Suprapubic skin (tissue), 4 donors: Measurements from ENCODE around the gene COL20A1. TPM values are rescaled to one million over a fixed set of nuclear protein-coding genes. Genes with fewer than 3 reads are reported as not detected.

Experiments
- DNase-seq, 2 donors: peaks; one replicate each; pipeline ENCODE4 v3.0.0-alpha.2; 2019; ENCODE audit warnings: low spot score in 2 of 2
- H3K27ac ChIP-seq: fragments of 200-600 bp; sonication (generic); one replicate; pipeline ENCODE4 v1.5.1; 2019
- H3K27me3 ChIP-seq: fragments of 200-600 bp; sonication (generic); one replicate; pipeline ENCODE4 v1.5.1; 2019
- H3K36me3 ChIP-seq: fragments of 200-600 bp; sonication (generic); one replicate; pipeline ENCODE4 v1.5.1; 2019
- H3K4me1 ChIP-seq: fragments of 200-600 bp; sonication (generic); one replicate; pipeline ENCODE4 v1.5.1; 2019
- H3K4me3 ChIP-seq: fragments of 200-600 bp; sonication (generic); one replicate; pipeline ENCODE4 v1.5.1; 2019; ENCODE audit warnings: mild to moderate bottlenecking
- H3K9me3 ChIP-seq: fragments of 200-600 bp; sonication (generic); one replicate; pipeline ENCODE4 v1.5.1; 2019
- CTCF ChIP-seq, 2 donors: fragments of 200-600 bp in 1 of 2; fragments of 450-650 bp in 1 of 2; sonication (generic) in 1 of 2; IDR thresholded peaks; one replicate each; pipeline ENCODE4 v1.5.1; 2016 to 2019; ENCODE audit warnings: antibody characterized with exemption in 2 of 2, mild to moderate bottlenecking in 1 of 2, moderate library complexity in 1 of 2
- EP300 ChIP-seq: sonication (generic); formaldehyde crosslinking; IDR thresholded peaks from one replicate; pipeline ENCODE4 v1.6.1; 2017; ENCODE audit warnings: antibody characterized with exemption
- POLR2A ChIP-seq, 2 donors: fragments of 450-650 bp; IDR thresholded peaks; one replicate each; pipeline ENCODE4 v1.6.1; 2017; ENCODE audit warnings: antibody characterized with exemption in 2 of 2, mild to moderate bottlenecking in 2 of 2, moderate library complexity in 2 of 2
- POLR2AphosphoS5 ChIP-seq, 3 donors: sonication (generic); formaldehyde crosslinking; IDR thresholded peaks; one replicate each; pipeline ENCODE4 v1.6.1; 2017; ENCODE audit warnings: antibody characterized with exemption in 3 of 3
- WGBS: methylation state at CpG from one replicate; pipeline ENCODE4 v1.1.5; 2018; 5-methylcytosine and 5-hydroxymethylcytosine counted together
- total RNA-seq, 4 donors: library from RNA; depleted of rRNA; stranded (reverse); fragments of >200 nt; gene quantifications; one replicate each; pipeline ENCODE4 v1.1.0, GENCODE V29; 2016

COL20A1 gene
- total RNA-seq, 4 donors from 2014 or later: not detected

GRCh38 chr20:63279931-63280330 lies 13.1 kb upstream of the COL20A1 start:
- Histone ChIP-seq H3K4me3 (no peak overlapping the region), H3K27me3 (no peaks in the 10 kb centered on the region), H3K36me3 (peaks cover 92% of the 10 kb centered on the region), H3K4me1 (no peaks in the 10 kb centered on the region), H3K27ac (no peak overlapping the region), H3K9me3 (no peaks in the 10 kb centered on the region)
- no peak for TF ChIP-seq POLR2AphosphoS5 (IDR thresholded peaks at IDR 0.05)
- TF ChIP-seq POLR2A (IDR thresholded peaks at IDR 0.05): no peak
- no peak for TF ChIP-seq CTCF (IDR thresholded peaks at IDR 0.05)
- TF ChIP-seq EP300: no peak
- DNase-seq: no peak
- WGBS: 92% methylated on average over 15 of the region's 15 CpGs

GRCh38 chr20:63280371-63280770 lies 12.6 kb upstream of the COL20A1 start:
- H3K9me3 ChIP-seq: no peaks in the 10 kb centered on the region
- peaks cover 97% of the 10 kb centered on the region for H3K36me3 ChIP-seq
- no peak overlapping the region for H3K27ac ChIP-seq
- no peak for DNase-seq
- WGBS: 97% methylated on average over 6 of the region's 6 CpGs
- H3K4me3 ChIP-seq: no peak overlapping the region
- TF ChIP-seq POLR2A (IDR thresholded peaks at IDR 0.05) (no peak), EP300 (no peak), CTCF (IDR thresholded peaks at IDR 0.05) (no peak), POLR2AphosphoS5 (IDR thresholded peaks at IDR 0.05) (no peak)
- no peaks in the 10 kb centered on the region for H3K27me3 ChIP-seq
- H3K4me1 ChIP-seq: no peaks in the 10 kb centered on the region

GRCh38 chr20:63280929-63281545 lies 11.9 kb upstream of the COL20A1 start:
- no peak for DNase-seq
- Histone ChIP-seq H3K4me1 (no peaks in the 10 kb centered on the region), H3K27me3 (no peaks in the 10 kb centered on the region), H3K9me3 (no peaks in the 10 kb centered on the region), H3K27ac (no peak overlapping the region), H3K4me3 (no peak overlapping the region), H3K36me3 (peaks cover 98% of the 10 kb centered on the region)
- WGBS: 71% methylated on average over 14 of the region's 19 CpGs
- TF ChIP-seq CTCF (IDR thresholded peaks at IDR 0.05) (no peak), EP300 (no peak), POLR2A (IDR thresholded peaks at IDR 0.05) (no peak), POLR2AphosphoS5 (IDR thresholded peaks at IDR 0.05) (no peak)

- 94% methylated on average over 17 of the region's 38 CpGs for WGBS
- no peaks in the 10 kb centered on the region for H3K27me3 ChIP-seq
- no peaks in the 10 kb centered on the region for H3K9me3 ChIP-seq
- no peaks in the 10 kb centered on the region for H3K4me1 ChIP-seq
- TF ChIP-seq POLR2A (IDR thresholded peaks at IDR 0.05): no peak
- TF ChIP-seq POLR2AphosphoS5 (IDR thresholded peaks at IDR 0.05): no peak
- no peak for TF ChIP-seq EP300
- no peak for TF ChIP-seq CTCF (IDR thresholded peaks at IDR 0.05)
- H3K4me3 ChIP-seq: no peak overlapping the region
- no peak for DNase-seq
- H3K36me3 ChIP-seq: peaks cover 98% of the 10 kb centered on the region
- no peak overlapping the region for H3K27ac ChIP-seq
Measured at GRCh38 chr20:63281742-63282665, 11.0 kb upstream of the COL20A1 start.

- Histone ChIP-seq H3K9me3 (no peaks in the 10 kb centered on the region), H3K36me3 (peaks cover 98% of the 10 kb centered on the region), H3K27ac (no peak overlapping the region), H3K27me3 (no peaks in the 10 kb centered on the region), H3K4me3 (no peak overlapping the region), H3K4me1 (no peaks in the 10 kb centered on the region)
- 99% methylated on average over 12 of the region's 17 CpGs for WGBS
- DNase-seq: no peak
- TF ChIP-seq POLR2A (IDR thresholded peaks at IDR 0.05) (no peak), CTCF (IDR thresholded peaks at IDR 0.05) (no peak), POLR2AphosphoS5 (IDR thresholded peaks at IDR 0.05) (no peak), EP300 (no peak)
Measured at GRCh38 chr20:63282946-63283345, 10.0 kb upstream of the COL20A1 start.
